HG03342 (cell line): Measurements from ENCODE around the gene TEX51.
A peak's percentile ranks its signal among the peaks of the same experiment; 100 is the strongest.

Source experiments
- ATAC-seq: cut with Tn5 transposase; IDR thresholded peaks from one replicate; pipeline ENCODE4 v1.9.1; 2021; ENCODE audit warnings: mild to moderate bottlenecking, moderate library complexity; ENCODE audit not compliant: unreplicated experiment

TEX51 gene

GRCh38 chr2:126877861-126878565 is 20.7 kb upstream of the TEX51 start:
- ATAC-seq = no peak

- ATAC-seq = no peak
Observed at GRCh38 chr2:126878601-126879000, 20.1 kb upstream of the TEX51 start.

- no peak for ATAC-seq
Observed at GRCh38 chr2:126879348-126880298, 19.1 kb upstream of the TEX51 start.

GRCh38 chr2:126880324-126880723 is 18.4 kb upstream of the TEX51 start:
- no peak for ATAC-seq

GRCh38 chr2:126880817-126881216 is 17.9 kb upstream of the TEX51 start:
- ATAC-seq = no peak

GRCh38 chr2:126881591-126881990 is 17.1 kb upstream of the TEX51 start:
- no peak for ATAC-seq

GRCh38 chr2:126882181-126882580 is 16.5 kb upstream of the TEX51 start:
- ATAC-seq = no peak

GRCh38 chr2:126882736-126883665 is 15.7 kb upstream of the TEX51 start:
- no peak for ATAC-seq

- ATAC-seq = no peak
Observed at GRCh38 chr2:126883666-126884040, 15.0 kb upstream of the TEX51 start.

GRCh38 chr2:126884861-126885750 is 13.6 kb upstream of the TEX51 start:
- no peak for ATAC-seq

- no peak for ATAC-seq
Observed at GRCh38 chr2:126885751-126886210, 12.9 kb upstream of the TEX51 start.

GRCh38 chr2:126886211-126886915 is 12.3 kb upstream of the TEX51 start:
- ATAC-seq = peak; percentile 90

- ATAC-seq = no peak
Observed at GRCh38 chr2:126886916-126887280, 11.8 kb upstream of the TEX51 start.

GRCh38 chr2:126887506-126887905 is 11.2 kb upstream of the TEX51 start:
- ATAC-seq = no peak

- ATAC-seq = no peak
Observed at GRCh38 chr2:126888046-126888445, 10.6 kb upstream of the TEX51 start.

GRCh38 chr2:126889071-126889470 is 9.6 kb upstream of the TEX51 start:
- ATAC-seq = no peak

- no peak for ATAC-seq
Observed at GRCh38 chr2:126889496-126890135, 9.1 kb upstream of the TEX51 start.

- ATAC-seq = no peak
Observed at GRCh38 chr2:126890136-126890510, 8.6 kb upstream of the TEX51 start.
